ENCODE data around the gene RAD52.
"Not testable (repeated sequence)": the region's sequence is repeated elsewhere in the genome, so short reads cannot be mapped to it uniquely, and the experiment has no call there.

Gene RAD52

DNA sequence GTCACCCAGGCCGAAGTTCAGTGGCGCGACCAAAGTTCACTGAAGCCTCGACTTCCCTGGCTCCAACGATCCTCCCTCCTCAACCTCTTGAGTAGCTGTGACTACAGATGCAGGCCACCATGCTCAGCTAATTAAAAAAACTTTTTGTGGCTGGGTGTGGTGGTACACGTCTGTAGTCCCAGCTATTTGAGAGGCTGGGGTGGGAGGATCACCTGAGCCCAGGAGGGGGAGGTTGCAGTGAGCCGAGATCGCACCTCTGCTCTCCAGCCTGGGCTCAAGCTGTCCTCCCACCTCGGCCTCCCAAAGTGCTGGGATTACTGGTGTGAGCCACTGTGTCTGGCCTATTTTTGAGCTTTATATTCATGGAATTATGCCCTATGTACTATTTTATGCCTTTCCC, 18.1 kb upstream of the RAD52 start:
- DNase-seq (ENCODE audit: low read depth in 3 of 3, low spot score in 1 of 3) = no peak

GRCh38 chr12:966724-967123, 17.2 kb upstream of the RAD52 start:
- no peak for DNase-seq (ENCODE audit: low read depth in 3 of 3, low spot score in 1 of 3)

GRCh38 chr12:958588-959123, 9.2 kb upstream of the RAD52 start:
- no peak for DNase-seq (ENCODE audit: low read depth in 3 of 3, low spot score in 1 of 3)

- DNase-seq (ENCODE audit: low read depth in 3 of 3, low spot score in 1 of 3) = no peak
These were observed 6.4 kb upstream of the RAD52 start for GRCh38 chr12:955939-956338.

GRCh38 chr12:954741-955140, 5.2 kb upstream of the RAD52 start:
- DNase-seq (ENCODE audit: low read depth in 3 of 3, low spot score in 1 of 3) = no peak

DNA sequence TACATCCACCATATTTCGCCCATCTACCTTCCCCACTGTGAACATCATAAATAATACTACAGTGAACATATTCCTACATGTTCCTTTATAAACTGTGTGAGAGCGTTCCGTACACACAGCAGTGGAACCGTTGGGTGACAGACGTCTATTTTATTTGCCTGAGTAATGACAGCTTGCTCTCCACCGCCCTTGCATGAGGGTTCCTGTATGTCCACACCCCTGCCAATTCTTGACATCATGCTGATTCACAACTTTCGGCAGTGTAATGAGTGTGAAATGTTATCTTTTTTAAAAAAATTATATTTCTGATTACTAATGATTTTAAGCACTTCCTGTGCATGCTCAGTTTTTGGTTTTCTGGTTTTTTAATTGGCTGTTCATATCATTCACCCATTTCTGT, 4.3 kb upstream of the RAD52 start:
- no peak for DNase-seq (ENCODE audit: low read depth in 3 of 3, low spot score in 1 of 3)

GRCh38 chr12:951176-951575, 1.7 kb upstream of the RAD52 start:
- no peak for DNase-seq (ENCODE audit: low read depth in 3 of 3, low spot score in 1 of 3)

GRCh38 chr12:948238-948637, 1.3 kb downstream of the RAD52 start:
- no peak for DNase-seq (ENCODE audit: low read depth in 3 of 3, low spot score in 1 of 3)

GRCh38 chr12:946631-947030, 2.9 kb downstream of the RAD52 start:
- DNase-seq (ENCODE audit: low read depth in 3 of 3, low spot score in 1 of 3) = no peak

- DNase-seq (ENCODE audit: low read depth in 3 of 3, low spot score in 1 of 3) = no peak
These were observed 3.3 kb downstream of the RAD52 start for GRCh38 chr12:946212-946611.

DNA sequence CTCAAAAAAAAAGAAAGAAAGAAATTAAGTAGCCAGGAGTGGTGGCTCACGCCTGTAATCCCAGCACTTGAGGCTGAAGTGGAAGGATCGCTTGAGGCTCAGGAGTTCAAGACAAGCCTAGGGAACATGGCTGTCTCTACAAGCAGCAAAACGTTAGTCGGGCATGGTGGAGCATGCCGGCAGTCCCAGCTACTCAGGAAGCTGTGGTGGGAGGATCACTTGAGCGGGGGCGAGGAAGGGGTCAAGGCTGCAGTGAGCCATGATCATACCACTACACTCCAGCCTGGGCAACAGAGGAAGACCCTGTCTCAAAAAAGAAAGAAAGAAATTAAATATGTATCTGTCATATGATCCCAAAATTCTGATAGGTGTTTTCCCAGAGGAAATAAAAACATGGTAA, 5.3 kb downstream of the RAD52 start:
- no peak for DNase-seq (ENCODE audit: low read depth in 3 of 3, low spot score in 1 of 3)

GRCh38 chr12:943051-943450, 6.4 kb downstream of the RAD52 start:
- DNase-seq (ENCODE audit: low read depth in 3 of 3, low spot score in 1 of 3) = no peak

DNA sequence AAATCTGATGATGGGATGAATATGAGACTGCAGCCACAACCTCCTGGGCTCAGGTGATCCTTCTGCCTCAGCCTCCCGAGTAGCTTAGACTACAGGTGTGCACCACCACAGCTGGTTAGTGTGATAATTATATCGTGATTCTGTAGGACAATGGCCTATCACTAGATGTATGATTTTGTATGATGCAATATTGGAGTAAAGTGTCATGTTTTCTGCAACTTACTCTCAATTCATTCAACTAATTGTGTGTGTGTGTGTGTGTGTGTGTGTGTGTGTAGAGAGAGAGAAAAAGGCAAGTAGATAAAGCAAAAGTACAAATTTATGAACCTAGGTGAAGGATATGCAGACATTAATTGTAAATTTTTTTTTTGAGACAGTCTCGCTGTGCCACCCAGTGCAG, 10.7 kb downstream of the RAD52 start:
- no peak for DNase-seq (ENCODE audit: low read depth in 3 of 3, low spot score in 1 of 3)

- DNase-seq (ENCODE audit: low read depth in 3 of 3, low spot score in 1 of 3) = no peak
These were observed 12.8 kb downstream of the RAD52 start for GRCh38 chr12:936377-937345.

DNA sequence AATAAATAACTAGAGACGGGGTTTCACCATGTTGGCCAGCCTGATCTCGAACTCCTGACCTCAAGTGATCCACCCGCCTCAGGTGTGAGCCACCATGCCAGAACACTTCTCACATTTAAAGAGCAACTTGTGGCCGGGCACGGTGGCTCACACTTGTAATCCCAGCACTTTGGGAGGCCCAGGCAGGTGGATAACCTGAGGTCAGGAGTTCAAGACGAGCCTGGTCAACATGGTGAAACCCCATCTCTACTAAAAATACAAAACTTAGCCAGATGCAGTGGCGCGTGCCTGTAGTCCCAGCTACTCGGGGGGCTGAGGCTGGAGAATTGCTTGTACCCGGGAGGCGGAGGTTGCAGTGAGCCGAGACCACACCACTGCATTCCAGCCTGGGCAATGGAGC, 13.6 kb downstream of the RAD52 start:
- DNase-seq (ENCODE audit: low read depth in 3 of 3, low spot score in 1 of 3) = not testable (repeated sequence)

DNA sequence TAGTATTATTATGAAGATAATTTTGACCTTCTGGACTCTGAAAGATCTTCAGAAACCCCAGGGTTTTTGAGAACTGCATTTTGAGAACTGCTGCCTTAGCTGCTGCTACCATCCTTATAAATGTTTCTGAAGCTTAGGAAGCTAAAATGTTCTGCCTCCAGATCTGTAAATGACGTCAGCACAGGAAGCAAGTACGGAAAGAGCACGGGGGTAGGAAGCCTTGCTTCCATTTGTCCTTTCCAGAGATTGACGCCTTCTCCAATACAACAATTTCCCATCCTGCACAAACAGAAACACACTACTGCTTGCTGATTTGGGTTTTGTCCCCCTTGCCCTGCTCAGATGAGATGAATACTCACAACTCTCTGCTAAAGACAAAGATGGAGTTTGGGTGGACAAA, 17.9 kb downstream of the RAD52 start:
- DNase-seq (ENCODE audit: low read depth in 3 of 3, low spot score in 1 of 3) = no peak

DNA sequence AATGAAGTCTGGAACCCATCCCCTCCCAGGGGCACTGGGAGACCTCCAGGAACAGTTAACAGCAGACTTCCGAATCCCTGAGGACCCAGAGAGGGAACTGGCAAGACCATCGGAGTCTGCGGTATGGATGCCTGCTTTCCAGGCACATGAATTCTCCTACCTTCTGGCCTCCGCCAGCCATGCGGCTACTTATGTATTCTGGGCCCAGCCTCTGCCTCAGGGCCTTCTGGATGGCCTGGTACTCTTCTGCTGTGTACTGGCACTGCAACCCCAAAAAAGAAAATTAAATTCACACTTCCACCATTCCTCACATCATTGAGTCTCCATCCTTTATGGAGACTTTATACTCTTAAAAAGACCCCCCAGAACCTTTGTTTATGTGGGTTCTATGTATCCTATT, 18.4 kb downstream of the RAD52 start:
- no peak for DNase-seq (ENCODE audit: low read depth in 3 of 3, low spot score in 1 of 3)

- no peak for DNase-seq (ENCODE audit: low read depth in 3 of 3, low spot score in 1 of 3)
These were observed 22.9 kb downstream of the RAD52 start for GRCh38 chr12:926641-927040.

DNA sequence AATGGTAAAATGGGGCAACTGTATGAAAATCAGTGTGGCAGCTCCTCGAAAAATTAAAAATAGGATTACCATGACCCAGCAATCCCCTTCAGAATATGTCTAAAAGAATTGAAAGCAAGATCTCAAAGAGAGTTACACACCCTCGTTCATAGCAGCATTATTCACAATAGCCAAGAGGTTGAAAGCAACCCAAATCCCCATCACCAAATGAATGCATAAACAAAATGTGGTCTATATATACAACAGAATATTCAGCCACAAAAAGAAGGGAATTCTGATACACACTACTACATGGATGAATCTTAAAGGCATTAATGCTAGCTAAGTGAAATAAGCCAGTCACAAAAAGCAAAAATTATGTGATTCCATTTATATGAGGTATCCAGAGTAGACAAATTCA, 27.2 kb downstream of the RAD52 start:
- DNase-seq (ENCODE audit: low read depth in 3 of 3, low spot score in 1 of 3) = no peak

DNA sequence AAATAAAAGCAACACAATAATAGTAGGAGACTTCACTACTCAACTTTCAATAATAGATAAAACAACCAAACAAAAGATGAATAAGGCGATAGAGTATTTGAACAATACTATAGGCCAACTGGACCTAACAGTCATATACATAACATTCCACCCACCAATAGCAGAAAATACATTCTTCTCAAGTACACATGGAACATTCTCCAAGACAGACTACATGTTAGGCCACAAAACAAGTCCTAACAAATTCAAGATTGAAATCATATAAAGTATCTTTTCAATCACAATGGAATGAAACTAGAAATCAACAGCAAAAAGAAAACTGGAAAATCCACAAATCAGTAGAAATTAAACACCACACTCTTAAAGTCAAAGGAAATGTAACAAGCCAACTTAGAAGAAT, 28.8 kb downstream of the RAD52 start:
- no peak for DNase-seq (ENCODE audit: low read depth in 3 of 3, low spot score in 1 of 3)

DNA sequence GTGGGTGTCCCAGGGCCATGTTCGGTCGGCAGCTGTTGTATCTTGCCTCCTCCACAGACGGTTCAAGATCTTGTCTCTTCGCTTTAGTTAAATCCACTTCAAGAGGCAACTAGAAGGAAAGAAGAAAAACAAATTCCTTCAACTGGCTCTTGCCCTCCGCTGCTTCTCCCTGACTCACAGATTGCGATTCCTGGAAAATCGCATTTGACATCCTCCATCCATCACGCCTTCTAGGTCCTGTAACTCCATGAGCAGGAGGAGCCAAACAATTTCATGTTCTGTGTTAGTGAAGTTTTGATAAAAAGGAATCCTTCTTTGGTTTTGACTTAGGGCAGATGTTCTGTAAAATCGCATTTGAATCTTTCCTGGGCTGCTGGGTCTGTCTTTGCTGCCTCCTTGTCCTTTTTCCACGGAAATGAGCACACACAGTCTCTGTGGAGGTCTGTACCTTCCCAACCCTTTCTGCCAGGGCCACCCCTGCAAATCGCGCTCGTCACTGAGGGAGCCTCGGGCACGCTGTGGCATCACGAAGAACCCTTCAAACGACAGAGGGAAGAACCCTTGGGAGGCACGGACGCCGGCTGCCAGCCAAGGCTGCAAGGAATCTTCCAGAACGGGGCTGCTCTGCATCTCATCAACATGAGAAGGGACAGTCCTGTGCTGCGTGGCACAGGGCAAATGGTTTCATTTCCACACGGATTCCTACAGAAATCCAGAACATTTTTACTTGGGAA, 32.6 kb downstream of the RAD52 start:
- DNase-seq (ENCODE audit: low read depth in 3 of 3, low spot score in 1 of 3) = no peak

GRCh38 chr12:916240-916639, 33.3 kb downstream of the RAD52 start:
- DNase-seq (ENCODE audit: low read depth in 3 of 3, low spot score in 1 of 3) = no peak
